MM.1S (cell line): Measurements from ENCODE around the gene NSD2.
"Not testable (repeated sequence)": the region's sequence is repeated elsewhere in the genome, so short reads cannot be mapped to it uniquely, and the experiment has no call there.

Experiments used
- DNase-seq: peaks from one replicate; pipeline ENCODE4 v3.0.0-alpha.2; 2015
- H2AFZ ChIP-seq: fragments of 300-600 bp; sonication (generic); 2 replicates; pipeline ENCODE4 v1.6.0; 2016; ENCODE audit warnings: antibody characterized with exemption, low read length
- H3F3A ChIP-seq: fragments of 300-600 bp; sonication (generic); 2 replicates; pipeline ENCODE4 v1.6.1; 2016; ENCODE audit warnings: mild to moderate bottlenecking, antibody characterized with exemption, low read length, moderate library complexity, mixed read lengths; ENCODE audit not compliant: insufficient read depth
- H3K27ac ChIP-seq: fragments of 300-600 bp; sonication (generic); 2 replicates; pipeline ENCODE4 v1.5.1; 2016; ENCODE audit warnings: mild to moderate bottlenecking, low read length
- H3K27me3 ChIP-seq: fragments of 300-600 bp; sonication (generic); replicated peaks from 2 replicates; pipeline ENCODE4 v1.6.0; 2016; ENCODE audit warnings: low read length; ENCODE audit not compliant: insufficient read depth
- H3K36me3 ChIP-seq: fragments of 300-600 bp; sonication (generic); replicated peaks from 2 replicates; pipeline ENCODE4 v1.6.1; 2016; ENCODE audit warnings: mild to moderate bottlenecking, low read length, mixed read lengths; ENCODE audit not compliant: insufficient read depth
- H3K4me1 ChIP-seq: fragments of 300-600 bp; sonication (generic); 2 replicates; pipeline ENCODE4 v1.6.1; 2016; ENCODE audit warnings: low read length, mixed read lengths
- H3K4me2 ChIP-seq: fragments of 300-600 bp; sonication (generic); 2 replicates; pipeline ENCODE4 v1.6.0; 2016; ENCODE audit warnings: low read depth, low read length
- H3K4me3 ChIP-seq: fragments of 300-600 bp; sonication (generic); 2 replicates; pipeline ENCODE4 v1.5.1; 2016; ENCODE audit warnings: low read length, mixed read lengths
- H3K79me2 ChIP-seq: fragments of 300-600 bp; sonication (generic); 2 replicates; pipeline ENCODE4 v1.6.1; 2016; ENCODE audit warnings: mixed run types, low read length, mixed read lengths
- H3K9ac ChIP-seq: fragments of 300-600 bp; sonication (generic); 2 replicates; pipeline ENCODE4 v1.6.1; 2016; ENCODE audit warnings: low read length, mixed read lengths
- H3K9me2 ChIP-seq: fragments of 300-600 bp; sonication (generic); replicated peaks from 2 replicates; pipeline ENCODE4 v1.6.1; 2016; ENCODE audit warnings: mild to moderate bottlenecking, low read length, mixed read lengths; ENCODE audit not compliant: insufficient read depth
- H3K9me3 ChIP-seq: fragments of 300-600 bp; sonication (generic); replicated peaks from 2 replicates; pipeline ENCODE4 v1.6.1; 2016; ENCODE audit warnings: mild to moderate bottlenecking, low read length, mixed read lengths; ENCODE audit not compliant: insufficient read depth
- H4K20me1 ChIP-seq: fragments of 300-600 bp; sonication (generic); 2 replicates; pipeline ENCODE4 v1.6.1; 2016; ENCODE audit warnings: mild to moderate bottlenecking, low read length, moderate library complexity, mixed read lengths; ENCODE audit not compliant: insufficient read depth
- CTCF ChIP-seq: fragments of 300-600 bp; sonication (generic); IDR thresholded peaks from 2 replicates; pipeline ENCODE4 v1.5.1; 2016; ENCODE audit warnings: antibody characterized with exemption, low read length, mixed read lengths
- EZH2 ChIP-seq: fragments of 300-600 bp; sonication (generic); optimal IDR thresholded peaks from 2 replicates; pipeline ENCODE3; 2017; ENCODE audit warnings: low read depth, mild to moderate bottlenecking, antibody characterized with exemption, low read length, mixed read lengths
- EZH2phosphoT487 ChIP-seq: fragments of 300-600 bp; sonication (generic); IDR thresholded peaks from 2 replicates; pipeline ENCODE4 v1.6.1; 2018; ENCODE audit warnings: antibody characterized with exemption, low read length

NSD2 gene

DNA sequence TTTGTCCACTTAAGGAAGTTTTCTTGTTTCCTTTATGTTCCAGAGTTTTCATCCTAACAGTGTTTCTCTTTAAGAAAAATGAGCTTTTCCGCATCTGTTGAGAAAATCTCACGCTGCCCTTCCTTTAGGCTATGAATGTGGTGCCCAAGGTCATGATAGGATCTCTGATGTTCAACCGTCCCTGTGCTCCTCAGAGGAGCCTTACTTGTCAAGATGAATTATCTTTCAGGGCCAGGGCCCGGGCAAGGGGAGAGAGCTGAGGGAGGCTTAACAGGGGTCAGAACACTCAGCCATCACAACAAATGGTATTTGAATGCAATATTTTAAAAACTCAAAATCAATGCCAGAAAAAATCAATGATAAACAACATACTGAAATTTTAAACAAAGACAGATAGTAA lies 143.8 kb downstream of the NSD2 start:
- H3K4me2 ChIP-seq: no peak overlapping the region
- H3K9me2 ChIP-seq: no peaks in the 10 kb centered on the region
- no peaks in the 10 kb centered on the region for H3K9me3 ChIP-seq
- no peak overlapping the region for H3K4me3 ChIP-seq
- no peak for DNase-seq
- H3K9ac ChIP-seq: no peak overlapping the region
- H3F3A ChIP-seq: no peaks in the 10 kb centered on the region
- H3K79me2 ChIP-seq: no peaks in the 10 kb centered on the region
- no peak overlapping the region for H2AFZ ChIP-seq
- no peaks in the 10 kb centered on the region for H3K36me3 ChIP-seq
- no peaks in the 10 kb centered on the region for H4K20me1 ChIP-seq
- no peaks in the 10 kb centered on the region for H3K4me1 ChIP-seq
- H3K27ac ChIP-seq: no peak overlapping the region
- no peaks in the 10 kb centered on the region; the same call in 1 of the 2 replicates for H3K27me3 ChIP-seq
- TF ChIP-seq CTCF: no peak
- TF ChIP-seq EZH2: no peak
- TF ChIP-seq EZH2phosphoT487: no peak

DNA sequence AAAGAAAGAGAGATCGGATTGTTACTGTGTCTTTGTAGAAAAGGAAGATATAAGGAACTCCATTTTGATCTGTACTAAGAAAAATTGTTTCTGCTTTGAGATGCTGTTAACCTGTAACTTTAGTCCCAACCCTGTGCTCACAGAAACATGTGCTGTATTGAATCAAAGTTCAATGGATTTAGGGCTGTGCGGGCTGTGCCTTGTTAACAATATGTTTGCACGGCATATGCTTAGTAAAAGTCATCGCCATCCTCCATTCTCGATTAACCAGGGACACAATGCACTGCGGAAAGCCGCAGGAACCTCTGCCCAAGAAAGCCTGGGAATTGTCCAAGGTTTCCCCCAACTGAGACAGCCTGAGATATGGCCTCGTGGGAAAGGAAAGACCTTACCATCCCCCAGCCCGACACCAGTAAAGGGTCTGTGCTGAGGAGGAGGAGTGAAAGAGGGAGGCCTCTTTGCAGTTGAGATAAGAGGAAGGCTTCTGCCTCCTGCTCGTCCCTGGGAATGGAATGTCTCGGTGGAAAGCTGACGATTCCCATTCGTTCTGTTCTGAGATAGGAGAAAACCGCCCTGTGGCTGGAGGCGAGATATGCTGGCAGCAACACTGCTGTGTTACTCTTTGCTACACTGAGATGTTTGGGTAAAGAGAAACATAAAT lies 150.3 kb downstream of the NSD2 start:
- H3K9ac ChIP-seq, H3K27ac ChIP-seq, H3K9me2 ChIP-seq, H4K20me1 ChIP-seq, H3K4me3 ChIP-seq, H3K4me2 ChIP-seq, DNase-seq, H3K79me2 ChIP-seq, H3K4me1 ChIP-seq, H3K27me3 ChIP-seq, H2AFZ ChIP-seq, H3K9me3 ChIP-seq, H3F3A ChIP-seq, H3K36me3 ChIP-seq: not testable (repeated sequence)

- Histone ChIP-seq H4K20me1 (no peaks in the 10 kb centered on the region), H3K79me2 (no peaks in the 10 kb centered on the region), H3K9ac (no peak overlapping the region), H3K9me2 (no peaks in the 10 kb centered on the region), H2AFZ (no peak overlapping the region), H3K9me3 (no peaks in the 10 kb centered on the region), H3K27ac (no peak overlapping the region), H3K4me2 (no peak overlapping the region), H3K27me3 (no peaks in the 10 kb centered on the region), H3K4me3 (no peak overlapping the region), H3F3A (no peaks in the 10 kb centered on the region), H3K36me3 (no peaks in the 10 kb centered on the region), H3K4me1 (no peaks in the 10 kb centered on the region)
- TF ChIP-seq EZH2: no peak
- TF ChIP-seq CTCF: no peak
- no peak for TF ChIP-seq EZH2phosphoT487
- DNase-seq: no peak
Measured at GRCh38 chr4:2024683-2025082, 153.5 kb downstream of the NSD2 start.

- DNase-seq: no peak
- Histone ChIP-seq H3K4me2 (no peak overlapping the region), H2AFZ (no peak overlapping the region), H3K4me1 (no peaks in the 10 kb centered on the region), H4K20me1 (no peaks in the 10 kb centered on the region), H3K27ac (no peak overlapping the region), H3K9me2 (no peaks in the 10 kb centered on the region), H3K79me2 (no peaks in the 10 kb centered on the region), H3K9ac (no peak overlapping the region), H3K27me3 (no peaks in the 10 kb centered on the region), H3F3A (no peaks in the 10 kb centered on the region), H3K4me3 (no peak overlapping the region), H3K9me3 (no peaks in the 10 kb centered on the region), H3K36me3 (no peaks in the 10 kb centered on the region)
- TF ChIP-seq CTCF (no peak), EZH2 (no peak), EZH2phosphoT487 (no peak)
Measured at GRCh38 chr4:2025817-2026216, 154.6 kb downstream of the NSD2 start.

GRCh38 chr4:2027120-2027519 lies 155.9 kb downstream of the NSD2 start:
- not testable (repeated sequence) for H3F3A ChIP-seq, H3K27ac ChIP-seq, H2AFZ ChIP-seq, H3K4me2 ChIP-seq, H3K4me3 ChIP-seq, H3K9ac ChIP-seq, H4K20me1 ChIP-seq, H3K79me2 ChIP-seq, H3K36me3 ChIP-seq, H3K9me3 ChIP-seq, H3K4me1 ChIP-seq, H3K27me3 ChIP-seq, DNase-seq, H3K9me2 ChIP-seq
